ENCODE results near the gene GPBP1L1. TPM values are rescaled to one million over a fixed set of nuclear protein-coding genes. Genes with fewer than 3 reads are reported as not detected.

GPBP1L1 gene
- total and polyA plus RNA-seq, 2 of the 13 experiments (the other 11 are each of a cell fraction or from before 2014, with no cell fraction given) = 45.9 to 86.1 TPM

DNA sequence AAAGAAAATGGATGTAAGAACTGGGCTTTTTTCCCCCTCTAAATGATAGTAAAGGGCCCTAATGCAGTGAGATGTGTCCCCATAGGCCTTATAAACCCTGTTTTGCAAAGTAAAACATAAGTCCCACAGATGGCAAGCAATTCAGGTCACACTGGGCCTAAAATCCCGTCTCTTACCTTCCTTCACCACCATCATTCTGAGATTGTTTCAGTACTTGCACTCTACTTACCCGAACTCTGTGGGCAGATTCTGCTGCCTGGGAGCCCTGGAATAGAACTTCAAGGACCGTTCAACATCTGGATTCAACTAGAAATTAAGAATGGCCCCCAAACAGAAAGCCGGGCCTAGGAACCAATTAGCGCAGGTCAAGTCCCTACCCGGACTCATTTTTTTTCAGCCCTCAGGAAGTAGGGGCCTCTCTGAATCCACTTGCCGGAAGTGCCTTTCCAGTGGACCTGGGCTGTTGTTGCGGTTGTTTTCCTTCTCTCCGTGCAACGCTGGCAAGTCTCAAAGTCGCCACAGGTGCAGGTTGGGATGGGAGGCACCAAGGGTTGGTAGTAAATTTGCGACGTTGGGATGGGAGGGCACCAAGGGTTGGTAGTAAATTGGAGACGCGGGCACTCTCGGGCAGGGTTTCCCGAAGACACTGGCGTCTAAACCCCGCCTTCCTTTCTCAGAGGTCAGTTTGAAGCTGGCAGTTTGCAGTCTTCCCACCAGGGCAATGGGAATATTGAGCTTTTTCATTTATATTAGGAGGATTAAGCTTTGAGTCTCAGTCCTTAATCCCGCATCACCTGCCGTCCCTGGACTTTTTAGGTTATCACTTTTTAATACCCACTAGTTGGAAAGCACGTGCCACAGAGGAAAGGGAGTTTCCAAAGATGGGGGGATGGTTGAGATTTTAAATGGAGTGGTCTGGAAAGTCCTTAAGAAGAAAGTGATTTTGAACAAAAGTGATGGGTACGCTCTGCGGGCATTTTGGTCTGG, 1.7 kb upstream of the GPBP1L1 start, which contains the start of gene TMEM69 (continued):
- TF ChIP-seq, protein P1, sequence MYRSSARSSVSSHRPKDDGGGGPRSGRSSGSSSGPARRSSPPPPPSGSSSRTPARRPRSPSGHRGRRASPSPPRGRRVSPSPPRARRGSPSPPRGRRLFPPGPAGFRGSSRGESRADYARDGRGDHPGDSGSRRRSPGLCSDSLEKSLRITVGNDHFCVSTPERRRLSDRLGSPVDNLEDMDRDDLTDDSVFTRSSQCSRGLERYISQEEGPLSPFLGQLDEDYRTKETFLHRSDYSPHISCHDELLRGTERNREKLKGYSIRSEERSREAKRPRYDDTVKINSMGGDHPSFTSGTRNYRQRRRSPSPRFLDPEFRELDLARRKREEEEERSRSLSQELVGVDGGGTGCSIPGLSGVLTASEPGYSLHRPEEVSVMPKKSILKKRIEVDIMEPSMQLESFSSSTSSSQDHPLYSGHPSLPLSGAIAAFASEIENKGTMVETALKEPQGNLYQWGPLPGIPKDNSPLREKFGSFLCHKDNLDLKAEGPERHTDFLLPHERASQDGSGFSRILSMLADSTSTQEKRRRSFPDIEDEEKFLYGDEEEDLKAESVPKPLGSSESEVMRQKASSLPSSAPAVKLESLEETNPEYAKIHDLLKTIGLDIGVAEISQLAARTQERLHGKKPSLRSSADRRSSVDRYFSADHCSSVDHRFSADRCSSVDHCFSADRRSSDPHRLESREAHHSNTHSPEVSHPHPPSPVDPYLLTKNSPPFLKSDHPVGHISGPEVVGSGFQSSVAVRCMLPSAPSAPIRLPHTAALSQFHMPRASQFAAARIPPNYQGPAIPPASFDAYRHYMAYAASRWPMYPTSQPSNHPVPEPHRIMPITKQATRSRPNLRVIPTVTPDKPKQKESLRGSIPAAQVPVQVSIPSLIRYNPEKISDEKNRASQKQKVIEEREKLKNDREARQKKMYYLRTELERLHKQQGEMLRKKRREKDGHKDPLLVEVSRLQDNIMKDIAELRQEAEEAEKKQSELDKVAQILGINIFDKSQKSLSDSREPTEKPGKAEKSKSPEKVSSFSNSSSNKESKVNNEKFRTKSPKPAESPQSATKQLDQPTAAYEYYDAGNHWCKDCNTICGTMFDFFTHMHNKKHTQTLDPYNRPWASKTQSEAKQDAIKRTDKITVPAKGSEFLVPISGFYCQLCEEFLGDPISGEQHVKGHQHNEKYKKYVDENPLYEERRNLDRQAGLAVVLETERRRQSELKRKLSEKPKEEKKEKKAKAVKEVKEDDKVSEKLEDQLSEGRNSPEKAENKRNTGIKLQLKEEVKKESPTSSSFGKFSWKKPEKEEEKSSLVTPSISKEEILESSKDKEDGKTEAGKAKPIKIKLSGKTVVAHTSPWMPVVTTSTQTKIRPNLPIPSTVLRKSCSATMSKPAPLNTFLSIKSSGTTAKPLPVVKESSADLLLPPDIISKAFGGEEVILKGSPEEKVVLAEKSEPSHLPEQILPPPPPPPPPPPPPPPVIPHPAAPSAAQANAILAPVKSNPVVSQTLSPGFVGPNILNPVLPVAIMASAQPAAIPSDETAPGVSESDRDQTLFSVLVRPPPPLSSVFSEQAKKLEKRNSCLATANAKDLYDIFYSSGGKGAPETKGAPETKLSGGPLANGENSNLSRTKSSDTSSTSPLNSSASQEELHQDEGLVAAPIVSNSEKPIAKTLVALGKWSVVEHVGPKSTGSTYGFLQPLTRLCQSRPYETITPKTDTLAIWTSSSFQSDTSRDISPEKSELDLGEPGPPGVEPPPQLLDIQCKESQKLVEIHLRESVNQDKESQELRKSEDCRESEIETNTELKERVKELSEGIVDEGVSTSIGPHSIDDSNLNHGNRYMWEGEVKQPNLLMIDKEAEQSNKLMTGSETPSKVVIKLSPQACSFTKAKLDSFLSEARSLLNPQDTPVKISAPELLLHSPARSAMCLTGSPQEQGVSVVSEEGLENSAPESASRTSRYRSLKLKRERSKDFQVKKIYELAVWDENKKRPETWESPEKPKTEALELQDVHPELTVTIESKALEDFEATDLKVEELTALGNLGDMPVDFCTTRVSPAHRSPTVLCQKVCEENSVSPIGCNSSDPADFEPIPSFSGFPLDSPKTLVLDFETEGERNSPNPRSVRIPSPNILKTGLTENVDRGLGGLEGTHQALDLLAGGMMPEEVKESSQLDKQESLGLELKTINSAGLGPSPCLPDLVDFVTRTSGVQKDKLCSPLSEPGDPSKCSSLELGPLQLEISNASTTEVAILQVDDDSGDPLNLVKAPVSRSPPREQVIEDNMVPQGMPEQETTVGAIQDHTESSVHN (CRISPR knock-in tag; IDR thresholded peaks at IDR 0.05) = no peak
- TF ChIP-seq RAD21 (CRISPR knock-in tag; IDR thresholded peaks at IDR 0.05) (no peak; the same call in 1 of the 2 replicates), PLRG1 (conservative IDR thresholded peaks at IDR 0.05) (no peak), ATF1 (CRISPR knock-in tag; IDR thresholded peaks at IDR 0.05) (peak; percentile 74), PCBP1 (IDR thresholded peaks at IDR 0.05; ENCODE audit: borderline replicate concordance, low read depth, low read length) (no peak), SMC3 (IDR thresholded peaks at IDR 0.05; ENCODE audit: low read length) (no peak), FOXP1 (IDR thresholded peaks at IDR 0.05) (no peak), FOXP1 (CRISPR knock-in tag; IDR thresholded peaks at IDR 0.05) (peak; percentile 57), ZNF232 (CRISPR knock-in tag; IDR thresholded peaks at IDR 0.05; ENCODE audit: borderline replicate concordance) (peak; percentile 40), EP300 (IDR thresholded peaks at IDR 0.05; ENCODE audit: low read depth in 2 of 2, low read length in 2 of 2) (0 out of 4 replicates have a peak, but pooled peaks of 1 of the 2 experiments have one; percentile 24), EP300 (CRISPR knock-in tag; IDR thresholded peaks at IDR 0.05; ENCODE audit: borderline replicate concordance) (no peak)
- TF ChIP-seq, protein P2, sequence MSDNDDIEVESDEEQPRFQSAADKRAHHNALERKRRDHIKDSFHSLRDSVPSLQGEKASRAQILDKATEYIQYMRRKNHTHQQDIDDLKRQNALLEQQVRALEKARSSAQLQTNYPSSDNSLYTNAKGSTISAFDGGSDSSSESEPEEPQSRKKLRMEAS (IDR thresholded peaks at IDR 0.05) = peak; percentile 67
- TF ChIP-seq, protein P3, sequence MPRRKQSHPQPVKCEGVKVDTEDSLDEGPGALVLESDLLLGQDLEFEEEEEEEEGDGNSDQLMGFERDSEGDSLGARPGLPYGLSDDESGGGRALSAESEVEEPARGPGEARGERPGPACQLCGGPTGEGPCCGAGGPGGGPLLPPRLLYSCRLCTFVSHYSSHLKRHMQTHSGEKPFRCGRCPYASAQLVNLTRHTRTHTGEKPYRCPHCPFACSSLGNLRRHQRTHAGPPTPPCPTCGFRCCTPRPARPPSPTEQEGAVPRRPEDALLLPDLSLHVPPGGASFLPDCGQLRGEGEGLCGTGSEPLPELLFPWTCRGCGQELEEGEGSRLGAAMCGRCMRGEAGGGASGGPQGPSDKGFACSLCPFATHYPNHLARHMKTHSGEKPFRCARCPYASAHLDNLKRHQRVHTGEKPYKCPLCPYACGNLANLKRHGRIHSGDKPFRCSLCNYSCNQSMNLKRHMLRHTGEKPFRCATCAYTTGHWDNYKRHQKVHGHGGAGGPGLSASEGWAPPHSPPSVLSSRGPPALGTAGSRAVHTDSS (CRISPR knock-in tag; conservative IDR thresholded peaks at IDR 0.05) = no peak
- TF ChIP-seq, protein P4, sequence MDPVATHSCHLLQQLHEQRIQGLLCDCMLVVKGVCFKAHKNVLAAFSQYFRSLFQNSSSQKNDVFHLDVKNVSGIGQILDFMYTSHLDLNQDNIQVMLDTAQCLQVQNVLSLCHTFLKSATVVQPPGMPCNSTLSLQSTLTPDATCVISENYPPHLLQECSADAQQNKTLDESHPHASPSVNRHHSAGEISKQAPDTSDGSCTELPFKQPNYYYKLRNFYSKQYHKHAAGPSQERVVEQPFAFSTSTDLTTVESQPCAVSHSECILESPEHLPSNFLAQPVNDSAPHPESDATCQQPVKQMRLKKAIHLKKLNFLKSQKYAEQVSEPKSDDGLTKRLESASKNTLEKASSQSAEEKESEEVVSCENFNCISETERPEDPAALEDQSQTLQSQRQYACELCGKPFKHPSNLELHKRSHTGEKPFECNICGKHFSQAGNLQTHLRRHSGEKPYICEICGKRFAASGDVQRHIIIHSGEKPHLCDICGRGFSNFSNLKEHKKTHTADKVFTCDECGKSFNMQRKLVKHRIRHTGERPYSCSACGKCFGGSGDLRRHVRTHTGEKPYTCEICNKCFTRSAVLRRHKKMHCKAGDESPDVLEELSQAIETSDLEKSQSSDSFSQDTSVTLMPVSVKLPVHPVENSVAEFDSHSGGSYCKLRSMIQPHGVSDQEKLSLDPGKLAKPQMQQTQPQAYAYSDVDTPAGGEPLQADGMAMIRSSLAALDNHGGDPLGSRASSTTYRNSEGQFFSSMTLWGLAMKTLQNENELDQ (CRISPR knock-in tag; IDR thresholded peaks at IDR 0.05; ENCODE audit: borderline replicate concordance) = no peak
- TF ChIP-seq, protein P5, sequence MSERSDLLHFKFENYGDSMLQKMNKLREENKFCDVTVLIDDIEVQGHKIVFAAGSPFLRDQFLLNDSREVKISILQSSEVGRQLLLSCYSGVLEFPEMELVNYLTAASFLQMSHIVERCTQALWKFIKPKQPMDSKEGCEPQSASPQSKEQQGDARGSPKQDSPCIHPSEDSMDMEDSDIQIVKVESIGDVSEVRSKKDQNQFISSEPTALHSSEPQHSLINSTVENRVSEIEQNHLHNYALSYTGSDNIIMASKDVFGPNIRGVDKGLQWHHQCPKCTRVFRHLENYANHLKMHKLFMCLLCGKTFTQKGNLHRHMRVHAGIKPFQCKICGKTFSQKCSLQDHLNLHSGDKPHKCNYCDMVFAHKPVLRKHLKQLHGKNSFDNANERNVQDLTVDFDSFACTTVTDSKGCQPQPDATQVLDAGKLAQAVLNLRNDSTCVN (CRISPR knock-in tag; IDR thresholded peaks at IDR 0.05; ENCODE audit: borderline replicate concordance) = peak; percentile 77; the same call in 1 of the 2 replicates
